BLaER1 treated with 17β-estradiol and CSF1 and Interleukin-3, amounts not matched to agents 10 nM and 100 nM (cell line): ENCODE data around the gene GRIP2.

Experiments
- H3K27ac ChIP-seq, 11 experiments: shearing (Covaris generic); formaldehyde crosslinking; 2 replicates each; pipeline ENCODE4 v1.8.1; 2022
- H3K27me3 ChIP-seq, 11 experiments: shearing (Covaris generic); formaldehyde crosslinking; 2 replicates each; pipeline ENCODE4 v1.8.1; 2022
- H3K36me3 ChIP-seq, 11 experiments: shearing (Covaris generic); formaldehyde crosslinking; 2 replicates each; pipeline ENCODE4 v1.8.1; 2022
- H3K4me1 ChIP-seq, 10 experiments: shearing (Covaris generic); formaldehyde crosslinking; 2 replicates each; pipeline ENCODE4 v1.8.1; 2022
- H3K4me2 ChIP-seq, 11 experiments: shearing (Covaris generic); formaldehyde crosslinking; 2 replicates each; pipeline ENCODE4 v1.8.1; 2022
- H3K4me3 ChIP-seq, 10 experiments: shearing (Covaris generic); formaldehyde crosslinking; 2 replicates each; pipeline ENCODE4 v1.8.1; 2022
- H3K9ac ChIP-seq, 11 experiments: shearing (Covaris generic); formaldehyde crosslinking; 2 replicates each; pipeline ENCODE4 v1.8.1; 2022
- H3K9me3 ChIP-seq, 11 experiments: shearing (Covaris generic); formaldehyde crosslinking; replicated peaks in 1 of 11; 2 replicates each; pipeline ENCODE4 v1.8.1; 2022
- H4K20me1 ChIP-seq, 11 experiments: shearing (Covaris generic); formaldehyde crosslinking; 2 replicates each; pipeline ENCODE4 v1.8.1; 2022
- Cebpa-rat ChIP-seq, 11 experiments: shearing (Covaris generic); IDR thresholded peaks; 2 replicates each; pipeline ENCODE4 v1.8.1; 2022

Gene GRIP2

DNA sequence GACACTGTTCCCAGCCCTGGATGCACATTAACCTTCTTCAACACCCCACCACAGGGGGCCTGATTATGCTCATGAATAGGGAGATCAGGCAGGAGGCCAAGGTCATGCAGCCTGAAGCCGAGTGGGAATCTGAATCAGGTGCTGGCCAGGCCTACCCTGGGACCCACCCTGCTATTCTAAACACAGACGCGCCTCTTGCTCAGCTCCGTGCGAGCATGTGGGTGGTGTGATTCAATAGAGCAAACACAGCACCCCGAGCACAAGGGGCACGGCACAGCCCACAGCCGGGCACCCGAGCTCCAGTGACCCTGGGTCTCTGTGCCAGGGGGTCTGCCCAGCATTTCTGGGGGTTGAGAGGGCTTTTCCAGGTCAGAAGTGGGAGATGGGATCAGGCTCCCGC lies 24.6 kb upstream of the GRIP2 start:
- Histone ChIP-seq H3K4me3 (no peak overlapping the region), H3K36me3 (no peaks in the 10 kb centered on the region), H3K9me3 (no peaks in the 10 kb centered on the region), H3K4me2 (no peak overlapping the region), H3K27me3 (peaks cover 0 to 6% (median 0%) of the 10 kb centered on the region in 11 experiments; a peak in 2 of 22 replicates), H4K20me1 (peaks cover 0 to 42% (median 0%) of the 10 kb centered on the region in 11 experiments; a peak in 6 of 22 replicates), H3K9ac (no peak overlapping the region), H3K4me1 (peaks cover 5 to 26% (median 15%) of the 10 kb centered on the region in 10 experiments; a peak in 17 of 20 replicates), H3K27ac (no peak overlapping the region)
- no peak for TF ChIP-seq Cebpa-rat (IDR thresholded peaks at IDR 0.05)

DNA sequence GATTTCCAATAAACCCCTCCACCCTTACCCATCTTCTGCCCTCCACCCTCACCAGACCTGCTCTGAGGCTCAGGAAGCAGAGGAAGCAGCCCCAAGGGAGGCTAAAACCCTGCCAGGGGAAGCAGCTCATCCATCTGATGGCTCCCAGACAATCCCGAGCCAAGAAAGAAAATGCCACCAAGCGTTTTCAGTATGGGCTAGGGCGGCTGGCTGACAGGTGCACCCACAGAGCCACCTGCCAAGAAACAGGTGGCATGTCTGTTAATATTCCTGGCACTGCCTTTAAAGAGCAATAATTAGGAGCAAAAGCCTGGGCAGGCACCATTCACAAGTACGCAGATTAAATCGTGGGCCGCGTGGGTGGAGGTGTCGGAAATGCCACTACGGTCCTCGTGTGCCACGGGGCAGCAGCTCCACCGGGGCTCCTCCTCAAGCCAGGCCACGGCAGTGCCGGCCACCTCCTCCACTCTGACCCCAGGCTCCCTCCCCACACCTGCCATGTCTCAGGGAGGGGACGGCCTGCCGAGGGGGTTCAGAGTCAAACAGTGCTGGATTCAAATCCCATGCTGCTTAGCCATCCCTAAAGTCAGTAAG lies 23.9 kb upstream of the GRIP2 start:
- Histone ChIP-seq H3K4me1 (peaks cover 0 to 19% (median 8%) of the 10 kb centered on the region in 10 experiments; a peak in 7 of 20 replicates), H3K9me3 (no peaks in the 10 kb centered on the region), H4K20me1 (peaks cover 0 to 42% (median 0%) of the 10 kb centered on the region in 11 experiments; a peak in 6 of 22 replicates), H3K9ac (no peak overlapping the region), H3K4me3 (no peak overlapping the region), H3K27ac (no peak overlapping the region), H3K36me3 (no peaks in the 10 kb centered on the region), H3K4me2 (peak overlapping the region in 3 of 11 experiments; percentile 12 to 29 (median 22); a peak in 2 of 22 replicates), H3K27me3 (peaks cover 0 to 6% (median 0%) of the 10 kb centered on the region in 11 experiments; a peak in 2 of 22 replicates)
- TF ChIP-seq Cebpa-rat (IDR thresholded peaks at IDR 0.05): no peak

DNA sequence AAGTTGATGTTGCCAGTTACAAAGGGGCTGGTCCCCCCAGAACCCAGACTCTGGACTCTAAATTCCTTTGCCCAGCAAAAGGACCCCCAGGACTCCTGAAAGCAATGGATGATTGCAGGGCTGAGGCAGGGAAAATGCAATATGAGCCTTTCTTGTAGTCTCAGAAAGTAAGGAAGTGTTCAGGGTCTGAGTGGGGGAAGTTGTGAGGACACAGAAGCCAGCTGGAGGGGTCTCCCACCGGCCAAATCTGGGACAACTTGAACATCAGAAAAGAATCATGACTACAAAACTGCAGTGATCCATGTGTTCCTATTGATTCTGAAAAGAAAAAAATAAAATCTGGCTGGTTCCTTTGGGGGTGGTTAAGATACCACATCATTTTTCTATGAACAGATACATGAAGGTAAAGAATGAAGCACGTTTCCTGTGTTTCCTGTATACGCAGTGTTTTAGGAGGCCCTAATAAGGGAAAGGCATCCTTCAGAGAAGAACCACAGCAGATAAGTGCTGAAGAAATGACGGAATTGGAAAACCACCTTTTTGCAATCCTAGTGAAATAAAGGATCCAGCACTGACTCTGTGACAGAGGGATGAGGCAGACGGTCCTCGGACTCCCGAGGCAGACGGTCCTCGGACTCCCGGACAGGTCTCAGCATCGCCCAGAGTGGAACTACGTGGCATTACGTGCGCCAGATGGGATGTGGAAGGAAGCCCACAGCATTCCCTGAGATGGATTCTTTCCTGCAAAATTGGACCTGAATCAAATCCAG lies 22.2 kb upstream of the GRIP2 start:
- no peak for TF ChIP-seq Cebpa-rat (IDR thresholded peaks at IDR 0.05)
- Histone ChIP-seq H3K27ac (no peak overlapping the region), H3K27me3 (peaks cover 0 to 6% (median 0%) of the 10 kb centered on the region in 11 experiments; a peak in 2 of 22 replicates), H4K20me1 (peaks cover 0 to 49% (median 0%) of the 10 kb centered on the region in 11 experiments; a peak in 6 of 22 replicates), H3K36me3 (no peaks in the 10 kb centered on the region), H3K4me2 (no peak overlapping the region), H3K4me1 (peaks cover 0 to 17% (median 8%) of the 10 kb centered on the region in 10 experiments; a peak in 7 of 20 replicates), H3K9ac (no peak overlapping the region), H3K9me3 (no peaks in the 10 kb centered on the region), H3K4me3 (no peak overlapping the region)

DNA sequence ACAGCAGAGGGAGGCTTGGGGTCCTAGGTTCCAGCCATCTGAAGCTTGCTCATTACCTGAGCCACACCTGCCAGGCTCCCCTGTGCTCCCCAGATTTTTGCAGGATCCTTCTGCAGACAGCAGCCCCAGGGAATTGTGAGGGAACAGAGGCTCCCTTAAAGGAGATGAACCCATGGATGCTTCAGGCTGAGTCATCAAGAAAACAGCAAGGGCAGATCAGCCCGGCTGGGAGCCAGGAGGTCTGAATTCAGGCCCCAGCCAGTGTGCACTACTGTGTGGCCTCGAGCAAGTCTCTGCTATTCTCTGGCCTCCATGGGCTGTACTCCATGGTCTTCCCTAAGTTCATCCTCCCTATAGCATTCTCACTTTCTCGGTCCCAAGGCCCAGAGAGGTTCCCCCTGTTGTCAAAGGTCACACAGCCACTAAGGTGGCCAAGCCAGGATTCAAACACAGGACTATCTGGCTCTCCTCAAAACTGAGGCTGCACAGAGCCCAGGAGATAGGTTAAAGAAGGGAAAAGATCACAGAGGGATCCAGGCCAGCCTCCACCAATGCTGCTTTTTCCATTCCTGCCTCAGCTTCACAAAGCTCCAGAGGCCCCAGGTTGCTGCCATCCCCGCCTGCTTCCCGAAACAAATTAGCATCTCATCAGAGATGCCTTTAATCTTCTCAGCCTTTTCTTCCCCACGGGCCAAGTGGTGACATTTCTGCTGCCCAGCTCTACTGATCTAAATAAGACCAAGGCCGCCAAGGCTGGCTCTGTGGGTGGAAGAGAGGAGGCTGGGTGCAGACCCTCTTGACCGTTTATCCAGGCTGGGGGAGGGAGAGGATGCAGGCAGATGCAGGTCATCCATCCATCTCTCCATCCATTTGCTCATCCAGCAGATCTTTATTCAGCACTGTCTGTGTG lies 21.2 kb upstream of the GRIP2 start:
- Histone ChIP-seq H3K4me3 (no peak overlapping the region), H3K36me3 (no peaks in the 10 kb centered on the region), H3K27ac (no peak overlapping the region), H3K4me1 (peaks cover 0 to 14% (median 7%) of the 10 kb centered on the region in 10 experiments; a peak in 7 of 20 replicates), H4K20me1 (peaks cover 0 to 49% (median 0%) of the 10 kb centered on the region in 11 experiments; a peak in 7 of 22 replicates), H3K9ac (no peak overlapping the region), H3K27me3 (peaks cover 0 to 10% (median 3%) of the 10 kb centered on the region in 11 experiments; a peak in 8 of 22 replicates), H3K4me2 (no peak overlapping the region), H3K9me3 (no peaks in the 10 kb centered on the region)
- no peak for TF ChIP-seq Cebpa-rat (IDR thresholded peaks at IDR 0.05)

DNA sequence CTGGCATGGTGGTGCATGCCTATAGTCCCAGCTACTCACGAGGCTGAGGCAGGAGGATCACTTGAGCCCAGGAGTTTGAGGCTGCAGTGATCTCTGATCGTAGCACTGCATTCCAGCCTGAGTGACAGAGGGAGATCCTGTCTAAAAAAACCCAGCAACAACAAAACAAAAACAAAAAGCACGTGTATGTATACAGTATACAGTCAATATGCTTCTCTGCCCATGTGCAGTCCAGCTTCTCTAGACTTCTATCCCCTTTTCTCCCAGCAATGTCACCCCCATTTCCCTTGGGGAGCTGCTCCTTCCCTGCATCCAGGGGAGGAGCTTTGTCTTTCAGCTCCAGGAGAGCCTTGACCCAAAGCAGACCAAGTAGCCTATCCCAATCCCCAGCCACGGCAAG lies 20.0 kb upstream of the GRIP2 start:
- TF ChIP-seq Cebpa-rat (IDR thresholded peaks at IDR 0.05): no peak
- peaks cover 4 to 21% (median 12%) of the 10 kb centered on the region in 11 experiments; a peak in 16 of 22 replicates for H3K27me3 ChIP-seq
- H3K9me3 ChIP-seq: no peaks in the 10 kb centered on the region
- H3K4me3 ChIP-seq: no peak overlapping the region
- peaks cover 0 to 17% (median 8%) of the 10 kb centered on the region in 10 experiments; a peak in 11 of 20 replicates for H3K4me1 ChIP-seq
- peaks cover 0 to 46% (median 0%) of the 10 kb centered on the region in 11 experiments; a peak in 6 of 22 replicates for H4K20me1 ChIP-seq
- H3K27ac ChIP-seq: no peak overlapping the region
- H3K9ac ChIP-seq: no peak overlapping the region
- H3K4me2 ChIP-seq: no peak overlapping the region
- no peaks in the 10 kb centered on the region for H3K36me3 ChIP-seq

DNA sequence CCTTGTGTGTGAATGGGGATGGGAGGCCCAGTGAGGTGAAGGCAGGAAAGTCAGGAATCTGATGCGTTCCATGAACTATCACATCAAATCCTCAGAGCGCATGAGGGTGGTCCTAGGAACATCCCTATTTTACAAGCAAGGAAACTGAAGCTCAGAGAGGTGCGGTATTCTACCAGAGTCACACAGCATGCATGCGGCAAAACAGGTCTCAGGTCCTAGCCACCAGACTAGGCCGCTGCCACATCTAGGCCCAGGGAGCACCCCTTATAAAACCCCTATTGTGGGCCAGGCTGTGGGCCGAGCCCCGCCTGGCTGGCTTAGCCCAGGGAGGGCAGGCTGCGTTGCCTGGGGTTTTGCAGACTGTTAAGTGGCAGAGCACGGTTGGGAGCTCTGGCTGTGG lies 17.9 kb upstream of the GRIP2 start:
- Histone ChIP-seq H3K27me3 (peaks cover 4 to 21% (median 12%) of the 10 kb centered on the region in 11 experiments; a peak in 16 of 22 replicates), H3K4me1 (peaks cover 10 to 38% (median 17%) of the 10 kb centered on the region in 10 experiments), H3K27ac (no peak overlapping the region), H3K36me3 (no peaks in the 10 kb centered on the region), H3K9me3 (no peaks in the 10 kb centered on the region), H3K4me2 (no peak overlapping the region), H3K4me3 (no peak overlapping the region), H3K9ac (no peak overlapping the region), H4K20me1 (peaks cover 0 to 30% (median 0%) of the 10 kb centered on the region in 11 experiments; a peak in 6 of 22 replicates)
- TF ChIP-seq Cebpa-rat (IDR thresholded peaks at IDR 0.05): no peak

DNA sequence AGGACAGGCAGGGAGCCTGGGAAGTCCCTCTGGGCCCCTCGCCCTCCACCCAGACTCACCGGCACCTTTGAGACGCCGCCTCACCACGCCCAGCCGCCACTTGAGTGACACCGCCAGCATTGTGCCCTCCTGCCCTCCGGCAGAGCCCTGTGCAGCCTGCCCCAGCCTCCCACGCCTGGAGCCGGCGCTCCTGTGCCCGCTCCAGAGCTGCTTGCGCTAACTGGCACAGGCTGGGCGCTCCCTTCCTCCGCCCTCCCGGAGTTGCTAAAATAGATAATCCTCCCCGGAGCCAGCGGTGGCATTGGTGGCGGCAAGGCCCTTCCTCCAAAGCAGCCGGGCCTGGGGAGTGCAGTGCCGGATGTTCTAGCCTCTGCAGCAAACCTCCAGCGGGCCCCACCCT lies 15.7 kb upstream of the GRIP2 start:
- Histone ChIP-seq H3K4me3 (no peak overlapping the region), H3K4me2 (peak overlapping the region in 5 of 11 experiments; percentile 15 to 73 (median 52); a peak in 8 of 22 replicates), H3K4me1 (peaks cover 10 to 39% (median 17%) of the 10 kb centered on the region in 10 experiments), H3K27me3 (peaks cover 4 to 19% (median 12%) of the 10 kb centered on the region in 11 experiments; a peak in 16 of 22 replicates), H3K9me3 (no peaks in the 10 kb centered on the region), H3K9ac (no peak overlapping the region), H3K36me3 (no peaks in the 10 kb centered on the region), H3K27ac (no peak overlapping the region), H4K20me1 (peaks cover 0 to 17% (median 0%) of the 10 kb centered on the region in 11 experiments; a peak in 6 of 22 replicates)
- TF ChIP-seq Cebpa-rat (IDR thresholded peaks at IDR 0.05): no peak

DNA sequence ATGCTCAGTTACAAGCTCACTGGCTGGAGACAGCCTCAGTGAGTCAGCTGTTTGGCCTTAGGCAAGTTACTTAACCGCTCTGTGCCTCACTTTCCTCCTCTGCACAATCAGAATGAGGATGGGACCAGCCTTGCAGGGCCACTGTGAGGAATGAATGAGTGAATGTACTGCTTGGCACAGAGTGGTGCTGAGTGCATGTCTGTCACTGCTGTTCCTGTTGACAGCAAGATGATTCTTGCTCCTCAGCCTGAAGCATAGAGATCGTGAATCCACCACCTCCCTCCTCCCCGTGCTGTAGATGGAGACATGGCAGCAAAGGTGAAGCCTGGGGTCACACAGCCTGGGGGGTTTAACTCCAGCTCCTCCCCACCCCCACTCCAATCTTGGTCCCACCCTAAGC lies 14.6 kb upstream of the GRIP2 start:
- Histone ChIP-seq H3K4me2 (peak overlapping the region in 2 of 11 experiments; percentile 73 to 90; a peak in 4 of 22 replicates), H3K36me3 (no peaks in the 10 kb centered on the region), H3K9ac (no peak overlapping the region), H3K27me3 (peaks cover 4 to 19% (median 12%) of the 10 kb centered on the region in 11 experiments; a peak in 16 of 22 replicates), H3K4me3 (no peak overlapping the region), H3K27ac (no peak overlapping the region), H4K20me1 (peaks cover 0 to 17% (median 0%) of the 10 kb centered on the region in 11 experiments; a peak in 6 of 22 replicates), H3K9me3 (no peaks in the 10 kb centered on the region), H3K4me1 (peaks cover 10 to 39% (median 17%) of the 10 kb centered on the region in 10 experiments)
- TF ChIP-seq Cebpa-rat (IDR thresholded peaks at IDR 0.05): no peak
